ENCODE results near the gene GID4. TPM values are rescaled to one million over a fixed set of nuclear protein-coding genes. Genes with fewer than 3 reads are reported as not detected.

Gene GID4
- total and polyA plus RNA-seq, 2 of the 4 experiments (the other 2 are of a cell fraction): 3.9 to 5.6 TPM

- Histone ChIP-seq H3K23ac (ENCODE audit: low read depth, low read length) (no peak overlapping the region), H3K4me2 (ENCODE audit: low read depth, low read length) (no peak overlapping the region), H2AK5ac (ENCODE audit: low read depth, low read length) (no peak overlapping the region), H3K4ac (ENCODE audit: low read depth, low read length) (no peak overlapping the region), H4K8ac (ENCODE audit: low read depth in 2 of 2, low read length in 2 of 2) (no peak overlapping the region), H4K20me1 (ENCODE audit: insufficient read depth, low read length) (no peaks in the 10 kb centered on the region), H2BK120ac (ENCODE audit: low read depth, low read length) (no peak overlapping the region), H2BK20ac (ENCODE audit: low read depth, low read length) (no peak overlapping the region), H3K9ac (ENCODE audit: low read depth, low read length) (no peak overlapping the region), H2AFZ (replicated peaks; ENCODE audit: low read length, poor library complexity) (peak overlapping the region; percentile 44), H3K56ac (ENCODE audit: extremely low read depth, insufficient read depth, low read length) (no peak overlapping the region), H4K91ac (ENCODE audit: insufficient read depth, low read depth, low read length) (no peak overlapping the region), H4K5ac (ENCODE audit: low read depth, low read length) (no peak overlapping the region), H2BK5ac (ENCODE audit: low read depth, low read length, poor library complexity, severe bottlenecking) (no peak overlapping the region), H3K4me1 (ENCODE audit: control insufficient read depth, insufficient read depth, low read length) (peaks cover 6% of the 10 kb centered on the region; the same call in 1 of the 2 replicates), H3K79me1 (ENCODE audit: low read depth in 1 of 2, low read length in 2 of 2) (no peaks in the 10 kb centered on the region), H3K4me3 (ENCODE audit: insufficient read depth, low read depth, low read length) (no peak overlapping the region), H3K14ac (replicated peaks; ENCODE audit: low read depth, low read length) (no peak overlapping the region), H2AK9ac (replicated peaks; ENCODE audit: low read depth, low read length, poor library complexity) (no peak overlapping the region), H3K27ac (ENCODE audit: insufficient read depth, low read length) (no peak overlapping the region), H2BK15ac (ENCODE audit: low read depth, low read length) (no peak overlapping the region), H3K18ac (ENCODE audit: low read depth, low read length) (no peak overlapping the region), H3K9me1 (ENCODE audit: insufficient read depth, low read length) (peaks cover 6% of the 10 kb centered on the region), H3K36me3 (ENCODE audit: control insufficient read depth, insufficient read depth, low read length) (no peaks in the 10 kb centered on the region), H3K9me3 (ENCODE audit: control insufficient read depth, insufficient read depth, low read length) (no peaks in the 10 kb centered on the region), H3K27me3 (ENCODE audit: control insufficient read depth, insufficient read depth, low read length) (no peaks in the 10 kb centered on the region)
- 94% methylated on average over 5 of the region's 8 CpGs; no CpG with 5 or more reads in 1 of the 2 experiments for WGBS, 2 experiments (ENCODE audit: extremely low coverage in 2 of 2, insufficient read length in 1 of 2)
- DNase-seq (no peak), ATAC-seq (ENCODE audit: low read depth) (no peak)
- intact Hi-C loops (cut with micrococcal nuclease): no loop called here
- POLR2A ChIA-PET (ENCODE audit: unreplicated experiment): no interaction called here
- CTCF ChIA-PET: no interaction called here
- no peak for TF ChIP-seq ELK1 (IDR thresholded peaks at IDR 0.05; ENCODE audit: borderline replicate concordance, low read depth, low read length)
- no peak for TF ChIP-seq MAZ (IDR thresholded peaks at IDR 0.05; ENCODE audit: borderline replicate concordance, low read depth, low read length)
- no peak for TF ChIP-seq MAFK (IDR thresholded peaks at IDR 0.05; ENCODE audit: low read depth, low read length)
- no peak for TF ChIP-seq SMC3 (IDR thresholded peaks at IDR 0.05; ENCODE audit: low read depth, low read length)
- no peak for TF ChIP-seq CHD1 (IDR thresholded peaks at IDR 0.05; ENCODE audit: low read depth, low read length)
- no peak for TF ChIP-seq RFX5 (IDR thresholded peaks at IDR 0.05; ENCODE audit: low read depth, low read length)
- no peak for TF ChIP-seq RCOR1 (IDR thresholded peaks at IDR 0.05; ENCODE audit: insufficient replicate concordance, low read length)
- no peak for TF ChIP-seq NFE2L2 (IDR thresholded peaks at IDR 0.05; ENCODE audit: low read depth, low read length)
- no peak for TF ChIP-seq BHLHE40 (IDR thresholded peaks at IDR 0.05; ENCODE audit: low read depth, low read length)
- TF ChIP-seq POLR2A (IDR thresholded peaks at IDR 0.05; ENCODE audit: low read depth, low read length): no peak
- no peak for TF ChIP-seq CTCF (conservative IDR thresholded peaks at IDR 0.05; ENCODE audit: low read depth, low read length)
- no peak for TF ChIP-seq MXI1 (IDR thresholded peaks at IDR 0.05; ENCODE audit: borderline replicate concordance, low read depth, low read length)
- TF ChIP-seq USF2 (IDR thresholded peaks at IDR 0.05; ENCODE audit: low read depth, low read length): no peak
- TF ChIP-seq CEBPB (IDR thresholded peaks at IDR 0.05; ENCODE audit: low read depth, low read length): no peak
- no peak for TF ChIP-seq FOS (IDR thresholded peaks at IDR 0.05; ENCODE audit: low read depth, low read length)
- BruUV-seq (replicated peaks): no TSS peak
- in situ Hi-C loops (cut with MboI; ENCODE audit: low sequenced_read_pairs): no loop called here
- dilution Hi-C loops (cut with HindIII; ENCODE audit: low sequenced_read_pairs, unreplicated experiment): no loop called here
Measured at GRCh38 chr17:17998934-17999333, 40.3 kb upstream of the GID4 start.

Measured in IMR-90 (cell line).